Effector memory CD4-positive, alpha-beta T cell (primary cell): ENCODE data around the gene MTHFD1L.

Source experiments
- DNase-seq, 3 donors: peaks; one replicate each; pipeline ENCODE4 v3.0.0-alpha.2; 2020
- H3K27ac ChIP-seq: 2 replicates; pipeline ENCODE4 v1.7.0; 2013; ENCODE audit warnings: mild to moderate bottlenecking, low read length, moderate library complexity; ENCODE audit not compliant: insufficient read depth, poor library complexity, severe bottlenecking
- H3K27me3 ChIP-seq: replicated peaks from 2 replicates; pipeline ENCODE4 v1.7.0; 2013; ENCODE audit warnings: mild to moderate bottlenecking, low read length; ENCODE audit not compliant: insufficient read depth, control insufficient read depth, poor library complexity, severe bottlenecking
- H3K36me3 ChIP-seq: 2 replicates; pipeline ENCODE4 v1.7.0; 2013; ENCODE audit warnings: mild to moderate bottlenecking, low read length, moderate library complexity; ENCODE audit not compliant: control insufficient read depth, insufficient read depth
- H3K4me1 ChIP-seq: 2 replicates; pipeline ENCODE4 v1.7.0; 2013; ENCODE audit warnings: low read length, mild to moderate bottlenecking; ENCODE audit not compliant: control insufficient read depth, insufficient read depth, poor library complexity, severe bottlenecking
- H3K4me3 ChIP-seq: 2 replicates; pipeline ENCODE4 v1.7.0; 2013; ENCODE audit warnings: low read length, low read depth, mild to moderate bottlenecking; ENCODE audit not compliant: insufficient read depth, poor library complexity, severe bottlenecking
- H3K9me3 ChIP-seq: 2 replicates; pipeline ENCODE4 v1.7.0; 2013; ENCODE audit warnings: mild to moderate bottlenecking, low read length, moderate library complexity; ENCODE audit not compliant: control insufficient read depth

MTHFD1L gene

GRCh38 chr6:150959166-150959565, 93.7 kb downstream of the MTHFD1L start:
- no peak for DNase-seq
- Histone ChIP-seq H3K9me3 (no peaks in the 10 kb centered on the region), H3K4me3 (no peak overlapping the region), H3K27me3 (no peaks in the 10 kb centered on the region), H3K27ac (no peak overlapping the region), H3K36me3 (peaks cover 5% of the 10 kb centered on the region), H3K4me1 (no peaks in the 10 kb centered on the region)

- Histone ChIP-seq H3K27ac (no peak overlapping the region), H3K9me3 (no peaks in the 10 kb centered on the region), H3K4me1 (no peaks in the 10 kb centered on the region), H3K27me3 (no peaks in the 10 kb centered on the region), H3K4me3 (no peak overlapping the region), H3K36me3 (peaks cover 5% of the 10 kb centered on the region)
- DNase-seq = no peak
Measured at GRCh38 chr6:150962436-150962835, 96.9 kb downstream of the MTHFD1L start.

GRCh38 chr6:150964765-150965164, 99.3 kb downstream of the MTHFD1L start:
- Histone ChIP-seq H3K27ac (no peak overlapping the region), H3K36me3 (peaks cover 5% of the 10 kb centered on the region), H3K9me3 (no peaks in the 10 kb centered on the region), H3K4me3 (no peak overlapping the region), H3K27me3 (no peaks in the 10 kb centered on the region), H3K4me1 (no peaks in the 10 kb centered on the region)
- DNase-seq = no peak

- H3K27ac ChIP-seq = no peak overlapping the region
- no peaks in the 10 kb centered on the region for H3K27me3 ChIP-seq
- no peaks in the 10 kb centered on the region for H3K9me3 ChIP-seq
- no peaks in the 10 kb centered on the region for H3K4me1 ChIP-seq
- DNase-seq = no peak
- no peaks in the 10 kb centered on the region for H3K36me3 ChIP-seq
- no peak overlapping the region for H3K4me3 ChIP-seq
Measured at GRCh38 chr6:150966786-150967185, 101.3 kb downstream of the MTHFD1L start.

GRCh38 chr6:150967381-150967780, 101.9 kb downstream of the MTHFD1L start:
- Histone ChIP-seq H3K27ac (no peak overlapping the region), H3K4me1 (no peaks in the 10 kb centered on the region), H3K4me3 (no peak overlapping the region), H3K9me3 (no peaks in the 10 kb centered on the region), H3K27me3 (no peaks in the 10 kb centered on the region), H3K36me3 (no peaks in the 10 kb centered on the region)
- DNase-seq = no peak

GRCh38 chr6:150967910-150968309, 102.4 kb downstream of the MTHFD1L start:
- Histone ChIP-seq H3K36me3 (no peaks in the 10 kb centered on the region), H3K4me1 (no peaks in the 10 kb centered on the region), H3K4me3 (no peak overlapping the region), H3K27me3 (no peaks in the 10 kb centered on the region), H3K9me3 (no peaks in the 10 kb centered on the region), H3K27ac (no peak overlapping the region)
- no peak for DNase-seq

GRCh38 chr6:150969901-150970300, 104.4 kb downstream of the MTHFD1L start:
- no peaks in the 10 kb centered on the region for H3K4me1 ChIP-seq
- no peak for DNase-seq
- H3K27me3 ChIP-seq = no peaks in the 10 kb centered on the region
- no peaks in the 10 kb centered on the region for H3K36me3 ChIP-seq
- H3K4me3 ChIP-seq = no peak overlapping the region
- no peak overlapping the region for H3K27ac ChIP-seq
- H3K9me3 ChIP-seq = no peaks in the 10 kb centered on the region

GRCh38 chr6:150971219-150971618, 105.7 kb downstream of the MTHFD1L start:
- DNase-seq = no peak
- Histone ChIP-seq H3K9me3 (no peaks in the 10 kb centered on the region), H3K27ac (no peak overlapping the region), H3K4me3 (no peak overlapping the region), H3K4me1 (no peaks in the 10 kb centered on the region), H3K36me3 (no peaks in the 10 kb centered on the region), H3K27me3 (no peaks in the 10 kb centered on the region)

- no peaks in the 10 kb centered on the region for H3K36me3 ChIP-seq
- no peak overlapping the region for H3K4me3 ChIP-seq
Measured at GRCh38 chr6:150975136-150975535, 109.6 kb downstream of the MTHFD1L start.

GRCh38 chr6:150977281-150977680, 111.8 kb downstream of the MTHFD1L start:
- H3K9me3 ChIP-seq = no peaks in the 10 kb centered on the region
- DNase-seq = no peak
- H3K4me3 ChIP-seq = no peak overlapping the region
- no peak overlapping the region for H3K27ac ChIP-seq
- H3K36me3 ChIP-seq = no peaks in the 10 kb centered on the region
- H3K27me3 ChIP-seq = no peaks in the 10 kb centered on the region
- no peaks in the 10 kb centered on the region for H3K4me1 ChIP-seq

More at GRCh38 chr6:150975136-150975535, 109.6 kb downstream of the MTHFD1L start:
- no peaks in the 10 kb centered on the region for H3K9me3 ChIP-seq
- no peaks in the 10 kb centered on the region for H3K27me3 ChIP-seq
- H3K4me1 ChIP-seq = no peaks in the 10 kb centered on the region
- DNase-seq = no peak
- no peak overlapping the region for H3K27ac ChIP-seq

- no peaks in the 10 kb centered on the region for H3K4me1 ChIP-seq
- DNase-seq = no peak
- no peaks in the 10 kb centered on the region for H3K36me3 ChIP-seq
- no peak overlapping the region for H3K4me3 ChIP-seq
- no peak overlapping the region for H3K27ac ChIP-seq
- no peaks in the 10 kb centered on the region for H3K9me3 ChIP-seq
- H3K27me3 ChIP-seq = no peaks in the 10 kb centered on the region
Measured at GRCh38 chr6:150978624-150979023, 113.1 kb downstream of the MTHFD1L start.
